ENCODE results near the gene PTK6.

The PTK6 gene

GRCh38 chr20:63478346-63479302 lies 58.6 kb downstream of the PTK6 start:
- no peak for DNase-seq (ENCODE audit: low read depth in 2 of 2)
